ENCODE results near the gene PRKCSH.

DNA sequence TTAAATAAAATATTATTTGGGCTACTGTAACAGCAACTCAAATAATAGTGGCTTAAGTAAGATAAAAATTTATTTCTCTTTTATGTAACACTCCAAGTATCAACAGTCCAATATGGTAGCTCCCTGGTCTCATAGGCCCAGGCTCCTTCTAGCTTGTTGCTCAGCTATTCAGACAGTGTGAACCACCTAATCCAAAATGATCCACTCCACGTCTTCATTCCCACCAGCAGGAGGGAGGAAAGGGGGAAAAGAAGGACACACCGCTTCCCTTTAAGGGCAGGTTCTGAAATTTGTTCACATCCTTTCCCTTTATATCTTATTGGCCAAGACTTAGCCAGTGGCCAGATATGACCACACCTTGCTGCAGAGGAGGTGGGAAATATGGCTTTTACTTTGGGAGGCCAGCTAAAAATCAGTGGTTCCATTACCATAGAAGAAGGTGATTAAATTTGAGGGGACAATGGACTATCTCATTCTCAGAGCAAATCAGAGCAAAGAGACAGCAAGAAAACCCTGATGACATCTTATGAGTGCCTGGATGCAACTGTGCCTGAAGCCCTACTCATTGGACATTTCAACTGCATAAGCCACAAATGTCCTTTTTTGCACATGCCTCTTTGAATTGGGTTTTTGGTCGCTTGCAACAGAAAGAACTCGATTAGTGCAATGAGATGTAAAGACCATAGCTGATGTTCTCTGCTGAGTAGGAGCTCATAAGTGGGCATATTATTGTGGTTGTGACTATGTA lies 44.3 kb upstream of the PRKCSH start:
- no peak for TF ChIP-seq POLR2A (IDR thresholded peaks at IDR 0.05)
- TF ChIP-seq, protein P1, sequence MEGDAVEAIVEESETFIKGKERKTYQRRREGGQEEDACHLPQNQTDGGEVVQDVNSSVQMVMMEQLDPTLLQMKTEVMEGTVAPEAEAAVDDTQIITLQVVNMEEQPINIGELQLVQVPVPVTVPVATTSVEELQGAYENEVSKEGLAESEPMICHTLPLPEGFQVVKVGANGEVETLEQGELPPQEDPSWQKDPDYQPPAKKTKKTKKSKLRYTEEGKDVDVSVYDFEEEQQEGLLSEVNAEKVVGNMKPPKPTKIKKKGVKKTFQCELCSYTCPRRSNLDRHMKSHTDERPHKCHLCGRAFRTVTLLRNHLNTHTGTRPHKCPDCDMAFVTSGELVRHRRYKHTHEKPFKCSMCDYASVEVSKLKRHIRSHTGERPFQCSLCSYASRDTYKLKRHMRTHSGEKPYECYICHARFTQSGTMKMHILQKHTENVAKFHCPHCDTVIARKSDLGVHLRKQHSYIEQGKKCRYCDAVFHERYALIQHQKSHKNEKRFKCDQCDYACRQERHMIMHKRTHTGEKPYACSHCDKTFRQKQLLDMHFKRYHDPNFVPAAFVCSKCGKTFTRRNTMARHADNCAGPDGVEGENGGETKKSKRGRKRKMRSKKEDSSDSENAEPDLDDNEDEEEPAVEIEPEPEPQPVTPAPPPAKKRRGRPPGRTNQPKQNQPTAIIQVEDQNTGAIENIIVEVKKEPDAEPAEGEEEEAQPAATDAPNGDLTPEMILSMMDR (IDR thresholded peaks at IDR 0.05) = no peak
- TF ChIP-seq POLR2AphosphoS5 (IDR thresholded peaks at IDR 0.05; ENCODE audit: insufficient read depth in 1 of 2, low read depth in 1 of 2) = no peak

Measured in vagina (tissue), 2 donors.